ENCODE data around the gene FOXO1. TPM values are rescaled to one million over a fixed set of nuclear protein-coding genes. Genes with fewer than 3 reads are reported as not detected.

FOXO1 gene
- total RNA-seq, 1 experiment from 2014 or later = 37.7 TPM

- CTCF ChIA-PET = interaction anchor here (0.8 kb wide), 1 partner anchor 9 kb away, joined by 3 read pairs; no protein-coding TSS in a partner anchor
- no peak for TF ChIP-seq CTCF (IDR thresholded peaks at IDR 0.05; ENCODE audit: unreplicated experiment)
- intact Hi-C loops (cut with micrococcal nuclease) = no loop called here
- H3K36me3 Mint-ChIP-seq (ENCODE audit: insufficient read depth, unreplicated experiment) = peaks cover 84% of the 10 kb centered on the region
- no peaks in the 10 kb centered on the region for H3K9me3 Mint-ChIP-seq (ENCODE audit: unreplicated experiment)
- no TSS peak for BruUV-seq (replicated peaks)
- POLR2A ChIA-PET = interaction anchor here (0.6 to 1.2 kb wide), 2 partner anchors 20 to 32 kb away, joined by 3 read pairs; no protein-coding TSS in a partner anchor
- H3K4me3 Mint-ChIP-seq (ENCODE audit: unreplicated experiment) = peak overlapping the region; percentile 41
- no peaks in the 10 kb centered on the region for H3K27me3 Mint-ChIP-seq (ENCODE audit: insufficient read depth, unreplicated experiment)
- no peak for DNase-seq (ENCODE audit: unreplicated experiment)
- H3K4me1 Mint-ChIP-seq (ENCODE audit: insufficient read depth, unreplicated experiment) = peaks cover 66% of the 10 kb centered on the region
- peak overlapping the region; percentile 49 for H3K27ac Mint-ChIP-seq (ENCODE audit: low read depth, unreplicated experiment)
Measured at GRCh38 chr13:40640845-40641458, 25.5 kb downstream of the FOXO1 start.

GRCh38 chr13:40640202-40640601 is 26.2 kb downstream of the FOXO1 start:
- intact Hi-C loops (cut with micrococcal nuclease) = no loop called here
- no peaks in the 10 kb centered on the region for H3K27me3 Mint-ChIP-seq (ENCODE audit: insufficient read depth, unreplicated experiment)
- CTCF ChIA-PET = interaction anchor here (0.6 to 0.8 kb wide), 5 partner anchors 10 to 955 kb away, joined by 3 read pairs; no protein-coding TSS in a partner anchor
- H3K4me3 Mint-ChIP-seq (ENCODE audit: unreplicated experiment) = no peak overlapping the region
- BruUV-seq (replicated peaks) = no TSS peak
- H3K9me3 Mint-ChIP-seq (ENCODE audit: unreplicated experiment) = no peaks in the 10 kb centered on the region
- peaks cover 58% of the 10 kb centered on the region for H3K4me1 Mint-ChIP-seq (ENCODE audit: insufficient read depth, unreplicated experiment)
- H3K27ac Mint-ChIP-seq (ENCODE audit: low read depth, unreplicated experiment) = peak overlapping the region; percentile 49
- DNase-seq (ENCODE audit: unreplicated experiment) = no peak
- H3K36me3 Mint-ChIP-seq (ENCODE audit: insufficient read depth, unreplicated experiment) = peaks cover 84% of the 10 kb centered on the region
- no peak for TF ChIP-seq CTCF (IDR thresholded peaks at IDR 0.05; ENCODE audit: unreplicated experiment)
- POLR2A ChIA-PET = interaction anchor here (1.2 kb wide), 1 partner anchor 19 kb away, joined by 3 read pairs; no protein-coding TSS in a partner anchor

GRCh38 chr13:40639221-40639681 is 27.2 kb downstream of the FOXO1 start:
- peaks cover 49% of the 10 kb centered on the region for H3K4me1 Mint-ChIP-seq (ENCODE audit: insufficient read depth, unreplicated experiment)
- ChIA-PET POLR2A (interaction anchor here (0.6 kb wide), 1 partner anchor 10 kb away, joined by 3 read pairs; no protein-coding TSS in a partner anchor), CTCF (no interaction called here)
- no peak for TF ChIP-seq CTCF (IDR thresholded peaks at IDR 0.05; ENCODE audit: unreplicated experiment)
- intact Hi-C loops (cut with micrococcal nuclease) = no loop called here
- no peak overlapping the region for H3K4me3 Mint-ChIP-seq (ENCODE audit: unreplicated experiment)
- H3K9me3 Mint-ChIP-seq (ENCODE audit: unreplicated experiment) = no peaks in the 10 kb centered on the region
- H3K27ac Mint-ChIP-seq (ENCODE audit: low read depth, unreplicated experiment) = peak overlapping the region; percentile 49
- no TSS peak for BruUV-seq (replicated peaks)
- no peaks in the 10 kb centered on the region for H3K27me3 Mint-ChIP-seq (ENCODE audit: insufficient read depth, unreplicated experiment)
- peak; percentile 53 for DNase-seq (ENCODE audit: unreplicated experiment)
- peaks cover 85% of the 10 kb centered on the region for H3K36me3 Mint-ChIP-seq (ENCODE audit: insufficient read depth, unreplicated experiment)

- DNase-seq (ENCODE audit: unreplicated experiment) = no peak
- no TSS peak for BruUV-seq (replicated peaks)
- peaks cover 85% of the 10 kb centered on the region for H3K36me3 Mint-ChIP-seq (ENCODE audit: insufficient read depth, unreplicated experiment)
- ChIA-PET CTCF (interaction anchor here (0.6 kb wide), 1 partner anchor 929 kb away, joined by 3 read pairs; no protein-coding TSS in a partner anchor), POLR2A (interaction anchor here (1.2 kb wide), 1 partner anchor 12 kb away, joined by 4 read pairs; no protein-coding TSS in a partner anchor)
- H3K4me1 Mint-ChIP-seq (ENCODE audit: insufficient read depth, unreplicated experiment) = peaks cover 50% of the 10 kb centered on the region
- no peaks in the 10 kb centered on the region for H3K27me3 Mint-ChIP-seq (ENCODE audit: insufficient read depth, unreplicated experiment)
- no peak overlapping the region for H3K27ac Mint-ChIP-seq (ENCODE audit: low read depth, unreplicated experiment)
- H3K4me3 Mint-ChIP-seq (ENCODE audit: unreplicated experiment) = no peak overlapping the region
- intact Hi-C loops (cut with micrococcal nuclease) = no loop called here
- no peaks in the 10 kb centered on the region for H3K9me3 Mint-ChIP-seq (ENCODE audit: unreplicated experiment)
- no peak for TF ChIP-seq CTCF (IDR thresholded peaks at IDR 0.05; ENCODE audit: unreplicated experiment)
Measured at GRCh38 chr13:40637643-40638042, 28.8 kb downstream of the FOXO1 start.
